ENCODE data around the gene NETO1. TPM values are rescaled to one million over a fixed set of nuclear protein-coding genes. Genes with fewer than 3 reads are reported as not detected.

Gene NETO1
- total RNA-seq, 2 donors from 2014 or later = 0.72 TPM; not detected in 1

DNA sequence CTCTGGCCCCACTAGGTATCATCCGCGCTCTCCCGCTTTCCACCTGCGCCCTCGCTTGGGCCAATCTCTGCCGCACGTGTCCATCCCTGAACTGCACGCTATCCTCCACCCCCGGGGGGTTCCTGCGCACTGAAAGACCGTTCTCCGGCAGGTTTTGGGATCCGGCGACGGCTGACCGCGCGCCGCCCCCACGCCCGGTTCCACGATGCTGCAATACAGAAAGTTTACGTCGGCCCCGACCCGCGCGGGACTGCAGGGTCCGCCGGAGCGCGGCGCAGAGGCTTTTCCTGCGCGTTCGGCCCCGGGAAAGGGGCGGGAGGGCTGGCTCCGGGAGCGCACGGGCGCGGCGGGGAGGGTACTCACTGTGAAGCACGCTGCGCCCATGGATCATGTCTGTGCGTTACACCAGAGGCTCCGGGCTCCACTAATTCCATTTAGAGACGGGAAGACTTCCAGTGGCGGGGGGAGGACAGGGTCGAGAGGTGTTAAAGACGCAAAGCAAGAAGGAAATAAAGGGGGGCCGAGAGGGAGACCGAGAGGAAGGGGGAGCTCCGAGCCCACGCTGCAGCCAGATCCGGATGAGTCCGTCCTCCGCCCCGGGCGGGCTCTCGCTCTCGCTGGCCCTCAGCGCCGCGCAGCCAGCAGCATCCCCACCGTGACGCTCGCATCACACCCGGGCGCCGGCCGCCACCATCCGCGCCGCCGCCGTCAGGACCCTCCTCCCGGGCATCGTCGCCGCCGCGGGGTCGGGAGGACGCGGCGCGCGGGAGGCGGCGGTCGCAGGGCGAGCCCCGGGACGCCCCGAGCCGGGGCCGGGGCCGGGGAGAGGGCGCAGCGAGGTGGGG is 664 bp downstream of the NETO1 start:
- H3K4me3 Mint-ChIP-seq = peak overlapping the region in 1 of 2 donors; percentile 66

GRCh38 chr18:72866442-72866900 is 1.3 kb downstream of the NETO1 start:
- Mint-ChIP-seq H3K36me3 (ENCODE audit: insufficient read depth in 2 of 2) (peaks cover 3 to 9% of the 10 kb centered on the region in 2 donors), H3K4me1 (ENCODE audit: low read depth) (no peaks in the 10 kb centered on the region), H3K27me3 (ENCODE audit: low read depth) (peaks cover 34% of the 10 kb centered on the region), H3K9me3 (peaks cover 6% of the 10 kb centered on the region in 2 donors), H3K4me3 (peak overlapping the region in 1 of 2 donors; percentile 18), H3K27ac (no peak overlapping the region)
- DNase-seq = no peak
- no peak for ATAC-seq (replicated peaks in 1 of 2)

More for the DNA sequence above, 664 bp downstream of the NETO1 start:
- H3K27ac Mint-ChIP-seq = no peak overlapping the region
- peaks cover 34% of the 10 kb centered on the region for H3K27me3 Mint-ChIP-seq (ENCODE audit: low read depth)
- peaks cover 2 to 3% of the 10 kb centered on the region in 2 donors for H3K9me3 Mint-ChIP-seq
- H3K36me3 Mint-ChIP-seq (ENCODE audit: insufficient read depth in 2 of 2) = peaks cover 3 to 6% of the 10 kb centered on the region in 2 donors
- H3K4me1 Mint-ChIP-seq (ENCODE audit: low read depth) = no peaks in the 10 kb centered on the region
- ATAC-seq (replicated peaks in 1 of 2) (no peak), DNase-seq (no peak)

DNA sequence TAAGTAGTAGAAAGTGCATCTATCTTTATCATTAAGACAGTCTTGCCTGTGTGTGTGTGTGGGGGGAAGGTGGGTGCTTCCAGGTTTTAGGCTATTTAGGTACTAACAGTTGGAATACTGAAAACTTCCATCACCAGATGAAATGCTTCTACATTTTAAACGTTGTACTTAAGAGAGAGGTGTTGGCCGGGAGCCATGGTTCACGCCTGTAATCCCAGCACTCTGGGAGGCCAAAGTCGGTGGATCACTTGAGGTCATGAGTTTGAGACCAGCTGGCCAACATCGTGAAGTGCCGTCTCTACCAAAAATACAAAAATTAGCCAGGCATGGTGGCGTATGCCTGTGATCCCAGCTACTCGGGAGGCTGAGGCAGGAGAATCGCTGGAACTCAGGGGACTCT is 4.0 kb downstream of the NETO1 start:
- H3K27ac Mint-ChIP-seq = no peak overlapping the region
- no peaks in the 10 kb centered on the region for H3K4me1 Mint-ChIP-seq (ENCODE audit: low read depth)
- no peak for ATAC-seq (replicated peaks in 1 of 2)
- H3K36me3 Mint-ChIP-seq (ENCODE audit: insufficient read depth in 2 of 2) = peaks cover 3 to 5% of the 10 kb centered on the region in 2 donors
- no peak for DNase-seq
- no peak overlapping the region for H3K4me3 Mint-ChIP-seq
- H3K9me3 Mint-ChIP-seq = peaks cover 4% of the 10 kb centered on the region in 2 donors
- H3K27me3 Mint-ChIP-seq (ENCODE audit: low read depth) = peaks cover 27% of the 10 kb centered on the region

DNA sequence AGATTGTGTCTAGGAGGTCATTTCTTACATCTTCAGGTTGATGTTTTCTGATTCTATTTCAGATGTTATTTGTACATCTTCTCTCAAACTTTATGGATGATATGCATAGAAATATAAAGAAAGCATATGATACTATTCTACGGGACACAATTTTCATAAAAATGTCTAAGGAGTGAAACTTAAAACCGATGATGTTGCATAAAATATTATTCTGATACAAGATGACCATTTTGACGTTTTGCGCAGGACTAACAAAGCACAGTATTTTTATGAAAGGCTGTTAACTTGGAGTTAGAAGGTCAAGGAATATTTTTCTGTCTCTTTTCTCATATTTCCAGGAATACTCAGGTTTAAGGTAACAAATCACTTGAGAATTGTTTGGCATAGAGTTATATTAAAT is 8.7 kb downstream of the NETO1 start:
- DNase-seq (no peak), ATAC-seq (replicated peaks in 1 of 2) (no peak)
- Mint-ChIP-seq H3K36me3 (ENCODE audit: insufficient read depth in 2 of 2) (peaks cover 0 to 2% of the 10 kb centered on the region in 2 donors), H3K4me3 (no peak overlapping the region), H3K27me3 (ENCODE audit: low read depth) (peaks cover 4% of the 10 kb centered on the region), H3K4me1 (ENCODE audit: low read depth) (no peaks in the 10 kb centered on the region), H3K9me3 (peaks cover 4% of the 10 kb centered on the region in 2 donors), H3K27ac (no peak overlapping the region)

DNA sequence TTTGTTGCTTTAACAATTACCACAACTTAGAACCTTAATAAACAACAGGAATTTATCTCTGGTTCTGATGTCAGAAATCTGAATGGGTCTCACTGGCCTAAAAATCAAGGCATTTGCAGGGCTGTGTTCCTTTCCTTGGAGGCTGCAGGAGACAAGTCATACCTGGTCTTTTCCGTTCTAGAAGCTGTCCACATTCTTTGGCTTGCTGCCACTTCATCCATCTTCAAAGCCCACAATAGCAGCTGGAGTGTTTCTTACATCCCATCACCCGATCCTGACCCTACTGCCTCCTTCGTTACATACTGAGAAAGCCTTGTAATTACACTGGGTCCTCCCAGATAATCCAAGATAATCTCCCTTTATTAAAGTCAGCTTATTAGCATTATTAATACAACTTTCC is 18.1 kb downstream of the NETO1 start:
- ATAC-seq (replicated peaks in 1 of 2) = no peak
- no peak overlapping the region for H3K27ac Mint-ChIP-seq
- DNase-seq = no peak
- H3K9me3 Mint-ChIP-seq = peaks cover 13% of the 10 kb centered on the region in 2 donors
- H3K4me3 Mint-ChIP-seq = no peak overlapping the region
- H3K27me3 Mint-ChIP-seq (ENCODE audit: low read depth) = no peaks in the 10 kb centered on the region
- H3K4me1 Mint-ChIP-seq (ENCODE audit: low read depth) = no peaks in the 10 kb centered on the region
- H3K36me3 Mint-ChIP-seq (ENCODE audit: insufficient read depth in 2 of 2) = peaks cover 0 to 4% of the 10 kb centered on the region in 2 donors

GRCh38 chr18:72848503-72849237 is 19.1 kb downstream of the NETO1 start:
- DNase-seq = no peak
- peaks cover 0 to 4% of the 10 kb centered on the region in 2 donors for H3K36me3 Mint-ChIP-seq (ENCODE audit: insufficient read depth in 2 of 2)
- ATAC-seq (replicated peaks in 1 of 2) = no peak
- H3K27ac Mint-ChIP-seq = no peak overlapping the region
- no peak overlapping the region for H3K4me3 Mint-ChIP-seq
- no peaks in the 10 kb centered on the region for H3K4me1 Mint-ChIP-seq (ENCODE audit: low read depth)
- peaks cover 17 to 19% of the 10 kb centered on the region in 2 donors for H3K9me3 Mint-ChIP-seq
- no peaks in the 10 kb centered on the region for H3K27me3 Mint-ChIP-seq (ENCODE audit: low read depth)

- H3K4me3 Mint-ChIP-seq = no peak overlapping the region
- H3K36me3 Mint-ChIP-seq (ENCODE audit: insufficient read depth in 2 of 2) = peaks cover 0 to 4% of the 10 kb centered on the region in 2 donors
- no peaks in the 10 kb centered on the region for H3K27me3 Mint-ChIP-seq (ENCODE audit: low read depth)
- no peak for ATAC-seq (replicated peaks in 1 of 2)
- no peaks in the 10 kb centered on the region for H3K4me1 Mint-ChIP-seq (ENCODE audit: low read depth)
- no peak for DNase-seq
- no peak overlapping the region for H3K27ac Mint-ChIP-seq
- peaks cover 17 to 19% of the 10 kb centered on the region in 2 donors for H3K9me3 Mint-ChIP-seq
Observed at GRCh38 chr18:72847771-72848170, 20.0 kb downstream of the NETO1 start.

GRCh38 chr18:72846736-72847533 is 20.9 kb downstream of the NETO1 start:
- H3K27ac Mint-ChIP-seq = no peak overlapping the region
- H3K27me3 Mint-ChIP-seq (ENCODE audit: low read depth) = no peaks in the 10 kb centered on the region
- H3K4me1 Mint-ChIP-seq (ENCODE audit: low read depth) = no peaks in the 10 kb centered on the region
- peaks cover 13 to 17% of the 10 kb centered on the region in 2 donors for H3K9me3 Mint-ChIP-seq
- no peak overlapping the region for H3K4me3 Mint-ChIP-seq
- DNase-seq (no peak), ATAC-seq (replicated peaks in 1 of 2) (no peak)
- peaks cover 0 to 4% of the 10 kb centered on the region in 2 donors for H3K36me3 Mint-ChIP-seq (ENCODE audit: insufficient read depth in 2 of 2)

- no peak for DNase-seq
- H3K36me3 Mint-ChIP-seq (ENCODE audit: insufficient read depth in 2 of 2) = peaks cover 0 to 2% of the 10 kb centered on the region in 2 donors
- H3K27ac Mint-ChIP-seq = no peak overlapping the region
- no peaks in the 10 kb centered on the region for H3K27me3 Mint-ChIP-seq (ENCODE audit: low read depth)
- ATAC-seq (replicated peaks in 1 of 2) = no peak
- H3K9me3 Mint-ChIP-seq = peaks cover 7 to 10% of the 10 kb centered on the region in 2 donors
- no peak overlapping the region for H3K4me3 Mint-ChIP-seq
- H3K4me1 Mint-ChIP-seq (ENCODE audit: low read depth) = no peaks in the 10 kb centered on the region
Observed at GRCh38 chr18:72843743-72844142, 24.0 kb downstream of the NETO1 start.

DNA sequence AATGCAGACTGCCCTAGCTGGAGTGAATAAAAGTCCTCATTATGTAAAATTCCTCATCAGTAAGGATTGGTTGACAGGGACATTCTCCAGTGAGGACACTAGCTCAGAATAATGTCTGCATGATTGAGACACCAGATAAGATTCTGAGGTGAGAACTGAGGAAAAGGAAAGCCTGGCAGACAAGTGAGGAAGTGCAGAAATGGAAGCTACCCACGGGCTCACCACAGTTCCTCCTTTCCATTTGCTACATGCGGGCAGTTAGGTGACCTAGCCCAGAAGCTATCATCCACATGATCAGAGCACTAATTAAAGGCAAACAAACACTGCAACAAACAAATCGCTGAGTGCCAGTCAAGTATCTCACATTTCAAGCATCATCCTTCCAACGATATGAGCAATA is 27.7 kb downstream of the NETO1 start:
- ATAC-seq (replicated peaks in 1 of 2) (no peak), DNase-seq (no peak)
- no peaks in the 10 kb centered on the region for H3K27me3 Mint-ChIP-seq (ENCODE audit: low read depth)
- no peaks in the 10 kb centered on the region for H3K36me3 Mint-ChIP-seq (ENCODE audit: insufficient read depth in 2 of 2)
- H3K4me3 Mint-ChIP-seq = no peak overlapping the region
- H3K27ac Mint-ChIP-seq = no peak overlapping the region
- H3K4me1 Mint-ChIP-seq (ENCODE audit: low read depth) = no peaks in the 10 kb centered on the region
- H3K9me3 Mint-ChIP-seq = peaks cover 4 to 6% of the 10 kb centered on the region in 2 donors

GRCh38 chr18:72834731-72835130 is 33.1 kb downstream of the NETO1 start:
- Mint-ChIP-seq H3K36me3 (ENCODE audit: insufficient read depth in 2 of 2) (no peaks in the 10 kb centered on the region), H3K27ac (no peak overlapping the region), H3K4me1 (ENCODE audit: low read depth) (no peaks in the 10 kb centered on the region), H3K27me3 (ENCODE audit: low read depth) (no peaks in the 10 kb centered on the region), H3K4me3 (no peak overlapping the region), H3K9me3 (peaks cover 8 to 10% of the 10 kb centered on the region in 2 donors)
- ATAC-seq (replicated peaks in 1 of 2) = no peak
- no peak for DNase-seq

DNA sequence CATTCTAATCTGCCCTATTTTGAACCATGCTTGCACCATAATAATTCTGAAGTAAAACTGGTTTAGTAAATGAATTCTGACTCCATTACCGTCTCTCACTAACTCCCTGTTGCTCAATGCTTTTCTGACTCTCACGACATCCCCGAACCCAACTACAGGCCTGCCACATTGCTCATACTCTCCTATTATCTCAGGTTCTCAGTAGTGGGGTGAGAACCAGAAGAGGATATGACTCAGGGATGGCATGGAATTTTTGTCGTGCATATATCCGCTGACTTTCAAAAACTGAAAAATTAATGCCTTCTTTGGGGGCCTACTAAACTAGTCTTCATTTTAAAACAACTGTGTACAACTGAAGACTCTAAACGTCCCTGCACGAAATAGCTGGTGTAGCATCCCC is 34.3 kb downstream of the NETO1 start:
- H3K36me3 Mint-ChIP-seq (ENCODE audit: insufficient read depth in 2 of 2) = no peaks in the 10 kb centered on the region
- H3K9me3 Mint-ChIP-seq = peaks cover 9 to 10% of the 10 kb centered on the region in 2 donors
- no peak overlapping the region for H3K4me3 Mint-ChIP-seq
- DNase-seq (no peak), ATAC-seq (replicated peaks in 1 of 2) (no peak)
- no peaks in the 10 kb centered on the region for H3K27me3 Mint-ChIP-seq (ENCODE audit: low read depth)
- H3K4me1 Mint-ChIP-seq (ENCODE audit: low read depth) = no peaks in the 10 kb centered on the region
- H3K27ac Mint-ChIP-seq = no peak overlapping the region
